Measurements from ENCODE around the gene WDPCP.

Gene WDPCP

DNA sequence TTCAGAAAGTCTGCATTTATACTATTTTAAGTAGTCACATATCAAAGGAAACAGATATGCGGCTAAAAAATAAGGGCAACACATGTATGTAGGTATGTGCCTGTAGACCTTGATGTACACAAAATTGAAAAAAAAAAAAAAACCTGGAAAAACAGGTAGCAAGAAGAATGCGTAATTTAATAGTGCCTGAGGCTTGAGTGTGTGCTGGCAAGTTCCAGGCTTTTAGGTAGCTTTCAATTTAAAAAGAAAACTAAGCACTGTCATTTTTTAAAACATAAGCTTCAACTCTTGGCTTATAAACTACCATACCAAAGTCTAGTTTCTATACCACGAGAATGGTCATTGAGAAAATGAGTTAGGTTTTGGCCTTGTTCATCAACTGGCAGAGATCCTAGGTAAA lies 465.4 kb downstream of the WDPCP start:
- DNase-seq (ENCODE audit: low read depth): no peak
- in situ Hi-C loops (cut with HindIII; ENCODE audit: low sequenced_read_pairs): no loop called here
- TF ChIP-seq, protein P1, sequence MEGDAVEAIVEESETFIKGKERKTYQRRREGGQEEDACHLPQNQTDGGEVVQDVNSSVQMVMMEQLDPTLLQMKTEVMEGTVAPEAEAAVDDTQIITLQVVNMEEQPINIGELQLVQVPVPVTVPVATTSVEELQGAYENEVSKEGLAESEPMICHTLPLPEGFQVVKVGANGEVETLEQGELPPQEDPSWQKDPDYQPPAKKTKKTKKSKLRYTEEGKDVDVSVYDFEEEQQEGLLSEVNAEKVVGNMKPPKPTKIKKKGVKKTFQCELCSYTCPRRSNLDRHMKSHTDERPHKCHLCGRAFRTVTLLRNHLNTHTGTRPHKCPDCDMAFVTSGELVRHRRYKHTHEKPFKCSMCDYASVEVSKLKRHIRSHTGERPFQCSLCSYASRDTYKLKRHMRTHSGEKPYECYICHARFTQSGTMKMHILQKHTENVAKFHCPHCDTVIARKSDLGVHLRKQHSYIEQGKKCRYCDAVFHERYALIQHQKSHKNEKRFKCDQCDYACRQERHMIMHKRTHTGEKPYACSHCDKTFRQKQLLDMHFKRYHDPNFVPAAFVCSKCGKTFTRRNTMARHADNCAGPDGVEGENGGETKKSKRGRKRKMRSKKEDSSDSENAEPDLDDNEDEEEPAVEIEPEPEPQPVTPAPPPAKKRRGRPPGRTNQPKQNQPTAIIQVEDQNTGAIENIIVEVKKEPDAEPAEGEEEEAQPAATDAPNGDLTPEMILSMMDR (IDR thresholded peaks at IDR 0.05; ENCODE audit: low read depth, low read length, missing control alignments): no peak
- H3K4me3 ChIP-seq (ENCODE audit: low read depth, low read length): no peak overlapping the region

DNA sequence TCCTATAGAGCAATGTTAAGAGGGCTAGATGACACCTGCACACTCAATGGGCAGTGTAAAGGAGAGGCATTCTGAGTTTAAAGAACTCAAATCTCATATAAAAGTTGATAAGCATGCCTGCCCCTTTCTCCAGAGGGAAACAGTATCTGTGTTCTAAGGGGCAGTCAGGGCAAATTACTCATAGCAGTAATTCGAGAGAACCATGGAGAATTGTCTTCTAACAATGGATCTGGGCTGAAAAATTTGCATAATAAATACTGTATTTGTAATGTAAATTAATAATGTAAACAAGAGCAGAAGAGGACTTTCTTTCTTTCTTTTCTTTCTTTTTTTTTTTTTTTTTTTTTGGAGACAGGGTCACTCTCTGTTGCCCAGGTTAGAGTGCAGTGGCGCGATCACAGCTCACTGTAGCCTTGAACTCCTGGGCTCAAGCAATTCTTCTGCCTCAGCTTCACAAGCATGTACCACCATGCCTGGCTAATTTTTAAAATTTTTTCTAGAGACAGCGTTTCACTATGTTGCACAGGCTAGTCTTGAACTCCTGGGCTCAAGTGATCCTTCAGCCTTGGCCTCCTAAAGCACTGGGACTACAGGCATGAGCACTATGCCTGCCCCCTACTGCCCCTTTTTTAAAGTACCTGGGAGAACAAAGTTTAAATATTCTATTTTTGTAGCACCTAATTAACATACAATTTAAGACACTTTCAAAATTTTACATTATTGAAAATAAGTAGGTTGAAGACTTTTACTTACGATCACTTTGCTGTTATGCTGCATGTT lies 467.0 kb downstream of the WDPCP start:
- TF ChIP-seq, protein P1 (IDR thresholded peaks at IDR 0.05; ENCODE audit: low read depth, low read length, missing control alignments): no peak
- DNase-seq (ENCODE audit: low read depth): no peak
- in situ Hi-C loops (cut with HindIII; ENCODE audit: low sequenced_read_pairs): no loop called here
- H3K4me3 ChIP-seq (ENCODE audit: low read depth, low read length): no peak overlapping the region

DNA sequence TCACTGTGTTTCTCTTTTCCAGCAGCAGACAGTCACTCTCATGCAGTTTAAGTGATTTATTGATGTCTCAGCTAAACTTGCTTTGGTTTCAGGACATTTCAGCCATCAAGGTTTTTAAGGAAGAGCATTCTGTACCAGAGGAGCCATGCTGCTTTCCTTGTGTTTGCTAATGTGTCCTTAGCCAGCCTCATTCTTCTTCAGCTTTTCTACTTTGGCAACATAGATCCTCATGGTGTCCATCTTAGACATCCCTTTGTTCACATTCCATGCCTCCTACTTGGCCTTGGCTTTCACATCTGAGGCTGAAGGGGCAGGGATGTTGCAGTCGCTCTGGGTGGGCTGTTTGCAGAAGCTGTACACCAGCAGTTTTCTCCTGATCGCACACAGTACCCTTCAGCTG lies 469.5 kb downstream of the WDPCP start:
- H3K4me3 ChIP-seq (ENCODE audit: low read depth, low read length): no peak overlapping the region
- DNase-seq (ENCODE audit: low read depth): no peak
- TF ChIP-seq, protein P1 (IDR thresholded peaks at IDR 0.05; ENCODE audit: low read depth, low read length, missing control alignments): no peak
- in situ Hi-C loops (cut with HindIII; ENCODE audit: low sequenced_read_pairs): no loop called here

DNA sequence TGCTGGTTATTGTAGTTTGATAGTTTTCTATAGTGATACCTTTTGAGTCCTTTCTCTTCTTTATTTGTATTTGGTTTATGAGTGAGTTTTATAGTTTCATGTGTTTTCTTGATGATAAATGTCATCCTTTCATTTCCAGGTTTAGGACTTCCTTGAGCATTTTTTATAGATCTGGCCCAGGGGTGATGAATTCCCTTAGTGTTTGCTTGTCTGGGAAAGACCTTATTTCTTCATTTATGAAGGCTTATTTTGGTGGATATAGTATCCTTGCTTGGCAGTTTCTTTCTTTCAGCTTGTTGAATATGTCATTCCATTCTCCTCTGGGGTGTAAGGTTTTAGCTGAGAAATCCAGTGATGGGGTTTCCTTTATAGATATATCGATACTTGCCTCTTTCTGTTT lies 483.8 kb downstream of the WDPCP start:
- TF ChIP-seq, protein P1 (IDR thresholded peaks at IDR 0.05; ENCODE audit: low read depth, low read length, missing control alignments): no peak
- no peak overlapping the region for H3K4me3 ChIP-seq (ENCODE audit: low read depth, low read length)
- in situ Hi-C loops (cut with HindIII; ENCODE audit: low sequenced_read_pairs): no loop called here
- DNase-seq (ENCODE audit: low read depth): no peak

DNA sequence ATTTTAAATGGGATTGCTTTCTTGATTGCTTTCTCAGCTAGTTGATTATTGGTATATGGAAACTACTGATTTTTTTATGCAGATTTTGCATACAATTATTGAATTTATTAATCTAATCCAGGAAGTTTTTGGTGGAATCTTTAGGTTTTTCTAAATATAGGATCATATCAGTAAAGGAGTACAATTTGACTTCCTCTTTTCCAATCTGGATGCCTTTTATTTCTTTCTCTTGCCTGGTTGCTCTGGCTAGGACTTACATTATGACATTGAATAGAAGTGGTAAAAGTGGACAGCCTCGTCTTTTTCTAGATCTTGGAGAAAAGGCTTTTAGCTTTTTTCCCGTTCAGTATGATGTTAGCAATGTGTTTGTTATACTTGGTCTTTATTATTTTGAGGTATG lies 486.3 kb downstream of the WDPCP start:
- TF ChIP-seq, protein P1 (IDR thresholded peaks at IDR 0.05; ENCODE audit: low read depth, low read length, missing control alignments): no peak
- in situ Hi-C loops (cut with HindIII; ENCODE audit: low sequenced_read_pairs): no loop called here
- no peak for DNase-seq (ENCODE audit: low read depth)
- H3K4me3 ChIP-seq (ENCODE audit: low read depth, low read length): no peak overlapping the region

DNA sequence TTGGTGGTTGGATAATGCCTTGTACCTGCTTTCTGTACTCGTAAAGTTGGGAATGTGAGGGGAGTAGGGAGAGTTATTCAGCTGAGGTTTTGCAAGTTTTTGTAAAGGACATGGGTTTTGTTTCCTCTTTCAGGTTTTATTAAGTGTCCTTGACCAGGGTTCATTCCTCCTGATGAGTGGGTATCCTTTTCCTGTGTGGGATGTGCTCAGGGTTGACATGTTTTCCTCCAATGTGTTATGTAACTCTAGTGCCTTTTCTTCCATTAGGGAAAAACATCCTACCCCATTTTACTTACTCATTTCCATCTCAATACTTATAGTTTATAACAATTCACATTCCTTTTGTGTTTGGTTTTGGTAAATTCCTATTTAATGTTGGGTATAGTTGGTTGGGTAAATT lies 489.2 kb downstream of the WDPCP start:
- in situ Hi-C loops (cut with HindIII; ENCODE audit: low sequenced_read_pairs): no loop called here
- TF ChIP-seq, protein P1 (IDR thresholded peaks at IDR 0.05; ENCODE audit: low read depth, low read length, missing control alignments): no peak
- no peak for DNase-seq (ENCODE audit: low read depth)
- H3K4me3 ChIP-seq (ENCODE audit: low read depth, low read length): no peak overlapping the region
